CD4-positive, alpha-beta T cell treated with Interleukin-21 for 1 hour (primary cell): ENCODE data around the gene SS18.

Experiments used
- DNase-seq: peaks from one replicate; pipeline ENCODE4 v3.0.0-alpha.2; 2020

The SS18 gene

DNA sequence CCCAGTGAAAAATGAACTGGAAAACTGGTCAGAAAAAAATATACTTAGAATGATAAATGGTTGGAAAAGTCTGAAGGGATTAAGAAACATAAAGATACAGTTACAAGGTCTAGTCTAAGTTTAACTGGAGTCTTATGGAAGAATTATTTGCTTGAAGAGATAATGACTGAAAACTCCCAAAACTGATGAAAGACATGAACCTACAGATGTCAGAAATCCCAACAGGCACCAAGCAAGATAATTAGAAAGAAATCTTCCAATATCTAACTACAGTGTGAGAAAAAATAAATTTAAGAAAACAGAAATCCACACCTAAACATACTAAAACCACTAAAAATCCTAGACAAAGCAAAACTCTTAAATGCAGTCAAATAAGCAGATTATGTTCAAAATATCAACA, 19.4 kb downstream of the SS18 start:
- DNase-seq, result no peak

DNA sequence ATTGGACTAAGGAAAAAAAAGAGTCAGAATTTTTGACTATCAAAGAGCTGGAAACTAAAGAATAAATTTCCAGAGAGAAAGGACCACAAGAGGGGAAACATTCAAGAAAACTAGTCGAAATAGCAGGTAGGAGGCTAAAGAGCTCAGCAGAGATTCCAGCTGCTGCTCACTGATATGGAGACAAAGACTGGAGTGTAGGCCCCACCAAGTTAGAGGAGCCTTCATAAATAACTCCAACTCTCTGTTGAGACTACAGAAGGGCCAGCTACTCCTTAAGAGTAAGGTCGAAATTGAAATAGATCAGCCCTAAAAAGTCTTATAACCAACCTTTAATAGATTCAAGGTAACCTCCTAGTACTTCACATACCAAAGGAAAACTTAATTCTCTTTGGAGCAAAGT, 31.1 kb downstream of the SS18 start:
- no peak for DNase-seq

DNA sequence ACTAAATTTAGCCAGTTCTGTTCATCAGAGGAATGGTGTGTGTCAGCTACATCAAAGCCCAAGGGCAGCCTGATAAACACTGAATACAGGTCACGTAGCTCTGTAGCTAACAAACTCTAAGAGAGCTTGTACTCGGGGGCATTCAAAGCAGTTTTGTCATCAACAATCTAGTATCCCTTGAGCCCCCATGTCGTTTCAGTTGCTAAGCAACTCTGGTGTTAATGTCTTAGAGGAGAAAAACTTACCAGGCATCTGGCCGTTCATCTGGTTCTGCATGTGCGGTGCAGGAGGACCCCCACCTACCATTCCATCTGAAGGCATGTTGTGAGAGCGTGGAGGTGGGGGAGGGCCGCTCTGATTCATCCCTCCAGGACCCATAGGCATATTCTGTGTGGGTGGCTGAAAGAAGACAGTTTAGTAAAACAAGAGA, 33.1 kb downstream of the SS18 start:
- DNase-seq, result no peak

DNA sequence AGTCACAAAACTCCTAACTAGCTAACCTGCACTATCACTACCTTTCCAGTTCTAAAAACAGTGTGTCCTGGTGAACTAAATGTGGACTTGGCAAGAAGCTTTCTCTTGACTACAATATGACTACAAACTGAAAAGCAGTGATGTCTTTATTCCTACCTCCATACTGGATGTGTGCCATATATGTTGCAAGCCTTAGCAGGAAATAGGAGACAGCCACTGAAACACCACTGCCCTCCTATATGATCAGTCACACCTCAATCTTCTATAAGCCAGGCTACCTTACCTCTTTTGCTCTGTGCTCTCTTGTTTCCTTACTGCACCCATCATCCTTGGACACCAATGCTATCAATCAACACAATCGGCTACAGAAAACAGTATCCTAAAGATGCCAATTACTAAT, 34.1 kb downstream of the SS18 start:
- no peak for DNase-seq

DNA sequence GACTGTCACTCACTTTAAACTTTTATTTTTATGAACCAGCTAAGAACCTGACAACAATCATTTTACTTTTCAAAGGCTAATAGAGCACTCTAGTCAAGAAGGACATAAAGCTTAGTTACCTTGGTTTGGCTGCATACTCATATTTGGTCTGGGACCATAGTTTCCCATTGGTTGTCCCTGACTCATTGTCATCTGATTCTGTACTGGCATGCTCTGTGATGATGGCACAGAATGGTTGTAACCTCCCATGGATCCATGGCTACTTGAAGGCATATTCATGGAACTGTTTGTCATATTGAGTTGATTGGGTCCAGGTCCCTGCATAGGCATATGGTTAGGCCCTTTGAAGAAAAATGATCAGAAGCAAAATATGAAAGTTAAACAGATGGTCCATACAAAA, 37.9 kb downstream of the SS18 start:
- DNase-seq, result no peak

DNA sequence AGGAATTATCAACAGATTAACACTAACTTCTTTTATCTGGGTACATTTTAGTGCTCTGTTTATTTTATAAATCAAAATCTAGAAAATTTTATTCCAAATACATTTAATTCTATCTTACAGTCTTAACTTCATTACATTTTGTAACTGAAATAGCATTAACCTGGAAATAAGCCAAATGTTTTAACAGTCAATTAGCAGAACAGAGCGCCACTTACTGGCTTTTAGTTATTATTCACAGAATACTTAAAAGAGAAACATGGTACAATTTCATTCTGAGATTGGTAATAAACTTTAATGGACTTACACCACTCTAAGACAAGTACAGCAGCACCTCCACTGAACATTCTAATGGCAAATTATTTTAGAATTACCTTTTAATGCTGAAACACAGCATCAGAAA, 38.6 kb downstream of the SS18 start:
- DNase-seq, result no peak

DNA sequence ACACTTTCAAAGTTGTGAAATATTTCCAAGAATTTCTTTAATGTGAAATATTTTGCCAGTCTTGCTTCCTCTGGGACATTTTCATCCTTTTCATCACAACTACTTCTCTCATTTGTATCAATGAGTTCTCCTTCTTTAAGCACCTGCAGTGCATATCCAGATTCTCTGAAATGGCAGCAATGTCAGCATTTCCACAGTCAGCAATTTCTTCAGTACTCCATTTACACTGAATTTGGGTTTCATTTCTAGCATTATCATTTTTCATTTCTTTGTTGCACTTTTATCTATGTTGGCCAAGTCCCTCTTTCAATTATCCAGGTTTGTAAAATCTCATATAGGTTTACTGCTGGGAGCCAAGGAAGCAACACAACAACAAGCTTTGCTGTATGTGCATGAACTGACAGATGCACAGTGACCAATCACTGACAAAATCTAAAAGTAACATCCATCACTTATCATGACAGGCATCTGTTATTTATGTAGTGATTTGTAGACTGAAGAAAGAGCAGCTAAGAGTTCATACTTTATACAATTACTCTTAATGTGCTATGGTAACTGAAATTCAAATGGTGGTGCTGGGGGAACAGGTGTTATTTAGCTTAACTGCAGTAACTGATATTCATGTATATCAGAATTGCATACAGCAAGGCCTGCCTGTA, 43.9 kb downstream of the SS18 start:
- DNase-seq, result no peak

DNA sequence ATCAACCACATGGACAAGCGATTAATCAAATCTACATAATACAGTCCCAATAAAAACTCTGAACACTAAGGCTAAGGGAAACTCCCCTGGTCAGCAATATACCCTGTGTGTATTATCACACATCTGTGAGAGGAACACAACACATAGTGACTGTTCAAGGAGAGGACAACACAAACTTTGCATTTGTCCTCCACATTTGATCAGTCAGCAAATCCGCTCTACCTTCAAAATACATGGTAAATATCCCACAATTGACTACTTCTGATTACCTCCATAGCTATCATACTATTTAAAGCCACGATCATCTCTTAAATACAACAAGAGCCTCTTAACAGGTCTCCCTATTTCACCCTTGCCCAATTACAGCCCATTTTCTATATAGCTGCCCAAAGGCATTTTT, 45.6 kb downstream of the SS18 start:
- DNase-seq, result no peak

DNA sequence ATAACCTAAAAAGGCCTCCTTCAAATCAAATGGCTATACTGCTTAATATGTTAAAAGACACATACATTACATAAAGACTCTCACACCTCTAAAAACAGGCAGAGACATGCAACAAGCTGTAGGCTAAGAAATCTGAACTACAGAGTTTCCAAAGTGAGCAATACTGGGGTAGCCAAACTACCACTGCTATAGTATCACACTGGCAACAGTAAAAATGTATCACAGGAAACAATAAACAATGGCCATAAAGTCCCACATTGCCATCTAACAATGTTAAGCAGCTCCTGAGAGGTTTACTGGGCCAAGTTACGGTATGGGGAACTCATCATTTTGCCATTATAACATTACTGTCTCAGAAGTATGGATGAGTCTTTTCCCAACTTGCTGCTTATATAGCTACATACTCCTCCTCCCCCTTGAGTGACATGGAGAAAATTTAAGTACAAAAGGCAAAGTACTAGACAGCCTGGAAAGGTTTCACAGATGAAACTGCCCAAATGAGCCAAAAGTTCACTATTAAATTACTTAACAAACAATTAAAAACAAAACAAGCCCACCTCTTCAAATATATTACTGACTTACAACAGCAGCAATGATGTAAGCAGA, 50.3 kb downstream of the SS18 start:
- DNase-seq, result no peak

DNA sequence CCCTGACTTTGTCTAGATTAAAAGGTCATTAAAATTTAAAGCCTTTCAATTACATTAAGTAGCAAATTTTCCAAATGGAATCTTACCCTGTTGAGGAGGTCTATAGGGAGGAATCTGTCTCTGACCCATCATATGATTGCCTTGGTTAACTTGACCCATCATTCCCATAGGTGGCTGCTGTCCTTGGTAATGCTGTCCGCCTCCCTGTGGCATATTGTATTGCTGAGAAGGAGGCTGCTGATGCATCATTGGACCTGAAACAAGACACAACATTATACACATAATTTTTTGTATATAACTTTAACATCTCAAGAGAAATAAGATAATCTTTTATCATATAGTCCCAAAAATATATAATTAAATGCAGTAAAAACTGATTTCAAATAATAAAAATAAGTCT, 51.2 kb downstream of the SS18 start:
- no peak for DNase-seq

DNA sequence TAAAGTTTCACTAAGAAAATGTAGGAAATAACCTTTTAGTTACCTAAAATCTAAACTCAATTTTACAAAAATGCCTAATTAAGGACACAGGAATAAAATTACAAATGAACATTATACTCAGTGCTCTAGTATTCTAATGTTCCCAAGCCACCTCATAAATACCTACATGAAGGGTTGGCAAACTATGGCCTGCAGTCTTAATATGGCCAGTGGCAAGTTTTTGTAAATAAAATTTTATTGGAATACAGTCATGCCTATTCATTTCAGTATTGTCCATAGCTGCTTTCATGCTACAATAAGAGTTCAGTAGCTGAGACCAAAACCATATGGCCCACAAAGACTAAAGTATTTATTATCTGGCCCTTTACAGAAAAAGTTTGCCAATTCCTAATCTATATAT, 53.8 kb downstream of the SS18 start:
- DNase-seq, result no peak

DNA sequence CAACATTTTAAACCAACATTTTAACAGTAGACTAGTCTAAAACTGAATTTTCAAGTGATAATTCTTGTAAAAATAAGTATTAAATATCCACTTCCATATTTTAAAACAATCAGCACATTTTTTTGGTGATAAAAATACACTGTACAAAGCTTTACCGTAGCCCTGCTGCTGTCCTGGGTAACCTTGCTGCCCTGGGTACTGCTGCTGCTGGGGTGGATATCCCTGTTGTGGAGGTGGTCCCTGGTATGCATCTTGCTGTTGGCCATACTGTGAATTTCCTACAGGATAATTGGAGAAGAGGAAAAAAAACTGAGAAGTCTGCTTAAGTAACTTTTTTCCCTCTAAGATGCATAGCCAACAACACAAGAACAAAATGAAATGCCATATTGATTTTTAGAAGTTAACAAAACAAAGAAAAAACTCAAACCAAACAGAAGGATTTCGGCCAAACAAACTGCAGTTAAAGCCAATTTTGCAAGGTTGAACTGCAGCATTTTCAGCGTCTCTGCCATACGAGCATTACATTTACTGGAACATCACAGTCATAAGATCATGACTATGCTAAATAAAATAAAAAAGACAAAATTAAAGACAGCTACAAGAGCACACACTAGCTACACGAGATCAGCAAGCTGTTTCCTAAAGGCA, 55.4 kb downstream of the SS18 start:
- DNase-seq, result no peak

DNA sequence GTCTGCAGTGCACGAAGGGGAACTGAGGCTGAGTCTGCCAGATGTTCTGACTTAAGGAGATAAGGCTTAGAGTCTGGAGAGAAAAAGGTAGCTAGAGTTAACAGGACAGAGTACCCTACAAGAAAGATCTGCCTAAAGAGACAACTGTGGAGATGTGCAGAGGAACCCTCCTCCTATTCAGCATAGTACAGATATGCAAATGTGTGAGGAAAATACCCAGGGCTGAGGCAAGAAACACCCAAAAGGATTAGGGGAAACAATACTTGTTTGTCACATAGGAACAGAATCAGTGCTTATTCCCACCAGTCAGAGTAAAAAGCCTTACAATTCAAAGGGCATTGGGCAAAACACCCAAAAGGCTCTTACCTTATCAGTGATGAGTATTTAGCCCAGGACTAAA, 67.8 kb downstream of the SS18 start:
- no peak for DNase-seq

DNA sequence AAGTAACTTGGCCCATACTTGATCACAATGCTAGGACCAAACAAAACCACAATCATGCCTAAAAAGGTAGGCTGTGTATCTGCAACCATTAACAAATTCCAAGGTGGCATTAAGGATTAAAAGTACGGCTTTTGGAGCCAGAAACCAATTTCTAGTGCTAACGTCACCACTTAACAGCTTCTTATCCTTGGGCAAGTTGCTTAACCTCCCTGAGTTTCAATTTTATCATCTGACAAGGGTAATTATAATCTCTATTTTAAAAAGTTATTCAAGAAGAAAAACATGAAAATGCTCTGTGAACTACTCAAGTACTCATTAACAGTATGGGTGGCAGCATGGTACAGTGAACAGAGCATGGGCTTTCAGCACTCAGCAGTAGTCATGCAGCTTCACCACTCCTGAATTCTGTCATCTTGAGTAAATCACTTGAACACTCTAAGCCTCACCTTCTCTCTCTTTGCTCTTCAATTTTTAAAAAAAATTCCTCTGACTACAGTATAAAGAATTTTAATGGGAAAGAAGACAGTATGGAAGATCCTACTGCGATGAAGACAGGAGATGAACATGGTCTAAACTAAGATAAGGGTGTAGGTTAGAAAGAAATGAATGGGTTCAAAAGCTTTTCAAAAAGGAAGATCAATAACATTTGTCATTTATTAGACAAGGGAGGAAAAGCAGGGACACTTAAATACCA, 69.2 kb downstream of the SS18 start:
- DNase-seq, result no peak

DNA sequence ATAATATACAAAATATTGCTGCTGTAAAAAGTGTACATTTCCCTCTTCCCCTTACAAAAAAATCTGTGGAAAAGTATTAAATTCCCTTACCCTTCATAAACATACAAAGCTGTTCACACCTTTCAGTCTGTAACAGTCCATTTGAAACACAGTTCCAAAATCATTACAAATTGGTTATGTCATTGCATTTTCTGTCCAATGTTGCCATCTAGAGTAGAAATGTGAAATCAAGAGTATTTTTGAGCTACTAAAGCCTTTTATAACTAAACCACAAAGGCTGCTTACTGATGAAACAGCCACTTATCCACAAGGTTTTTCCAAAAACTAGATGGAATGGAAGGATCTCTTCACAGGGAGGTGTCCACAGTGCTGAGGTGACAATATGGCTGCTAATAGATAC, 72.5 kb downstream of the SS18 start:
- no peak for DNase-seq

DNA sequence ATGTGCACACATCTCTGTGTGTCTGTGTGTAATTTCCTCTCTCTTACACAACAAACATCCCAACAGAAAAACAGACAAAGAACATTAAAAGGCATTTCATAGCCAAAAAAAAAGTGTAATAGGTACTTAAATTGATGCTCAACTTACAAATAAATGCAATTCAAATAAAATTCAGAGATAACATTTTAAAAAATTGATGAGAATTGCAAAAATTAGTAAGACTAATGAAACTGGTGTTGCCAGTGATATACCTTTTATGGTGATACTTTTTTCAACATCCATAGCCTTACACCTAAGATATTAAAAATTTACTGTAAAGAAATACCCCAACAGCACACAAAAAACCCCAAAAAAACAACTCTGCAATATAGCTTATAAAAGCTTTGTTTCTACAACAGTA, 76.0 kb downstream of the SS18 start:
- DNase-seq, result no peak

DNA sequence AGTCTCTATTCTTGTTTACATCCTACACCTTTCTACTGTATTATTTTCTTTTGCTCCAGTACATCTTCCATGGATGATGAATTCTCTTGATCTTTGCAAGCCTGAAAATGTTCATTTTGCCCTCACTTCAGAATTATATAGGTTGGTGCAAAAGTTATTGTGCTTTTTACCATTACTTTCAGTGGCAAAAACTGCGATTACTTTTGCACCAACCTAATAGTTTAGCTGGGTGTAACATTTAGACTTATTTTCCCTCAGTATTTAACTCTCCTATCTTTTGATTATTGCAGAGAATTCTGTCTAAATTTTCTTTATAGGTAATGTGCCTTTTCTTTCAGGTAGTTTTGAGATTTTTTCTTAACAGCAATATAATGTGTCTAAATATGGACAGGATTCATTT, 81.8 kb downstream of the SS18 start:
- no peak for DNase-seq

DNA sequence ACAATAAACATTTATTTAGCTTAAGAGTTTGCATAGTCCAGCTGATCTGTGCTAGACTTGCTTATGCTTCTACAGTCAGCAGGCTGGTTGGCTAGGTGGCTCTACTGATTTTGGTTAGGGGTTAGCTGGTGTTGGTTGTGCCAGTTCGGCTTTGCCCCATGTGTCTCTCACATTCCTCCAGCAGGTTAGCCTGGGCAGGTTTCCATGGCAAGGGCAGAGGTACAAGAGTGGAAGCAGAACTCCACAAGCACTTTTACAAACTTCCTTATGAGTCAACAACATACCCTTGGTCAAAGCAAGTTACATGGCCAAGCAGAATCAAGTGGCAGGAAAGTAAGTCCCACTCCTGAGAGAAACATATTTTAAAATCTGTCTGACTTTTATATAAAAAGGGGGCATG, 82.3 kb downstream of the SS18 start:
- DNase-seq, result no peak

DNA sequence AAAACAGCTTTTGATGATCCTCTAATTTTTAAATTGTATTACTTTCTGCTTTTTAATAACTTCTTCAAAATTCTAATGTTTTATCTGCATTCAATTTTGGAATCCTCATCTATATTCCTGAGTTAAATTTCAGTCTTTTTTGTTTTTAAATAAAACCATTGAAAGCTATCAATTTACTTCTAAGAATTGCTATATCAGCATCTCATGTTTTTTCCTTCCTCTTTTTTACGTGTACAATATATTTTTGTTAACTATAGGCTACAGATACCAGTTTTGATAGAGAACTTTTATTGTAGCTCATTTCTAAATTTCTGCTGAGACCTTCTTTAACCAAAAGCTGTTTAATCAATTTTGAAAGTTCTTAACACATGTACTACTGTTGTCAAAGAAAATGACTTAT, 84.5 kb downstream of the SS18 start:
- DNase-seq, result no peak

DNA sequence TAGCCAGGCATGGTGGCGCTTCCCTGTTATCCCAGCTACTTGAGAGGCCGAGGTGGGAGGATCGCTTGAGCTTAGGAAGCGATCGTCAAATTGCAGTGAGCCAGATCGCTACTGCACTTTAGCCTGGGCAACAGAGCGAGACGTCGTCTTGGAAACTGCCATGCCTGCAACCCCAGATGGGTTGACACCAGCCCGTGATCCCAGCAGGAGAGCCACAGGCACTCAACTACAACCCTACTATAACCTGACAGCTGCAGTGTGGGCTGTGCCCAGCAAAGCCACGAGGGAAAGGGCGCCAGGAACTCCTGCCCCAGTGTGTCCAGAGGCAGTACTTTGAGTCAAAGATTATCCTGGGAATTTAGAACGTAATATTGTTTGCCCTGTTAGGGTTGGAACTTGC, 85.6 kb downstream of the SS18 start:
- DNase-seq, result no peak

DNA sequence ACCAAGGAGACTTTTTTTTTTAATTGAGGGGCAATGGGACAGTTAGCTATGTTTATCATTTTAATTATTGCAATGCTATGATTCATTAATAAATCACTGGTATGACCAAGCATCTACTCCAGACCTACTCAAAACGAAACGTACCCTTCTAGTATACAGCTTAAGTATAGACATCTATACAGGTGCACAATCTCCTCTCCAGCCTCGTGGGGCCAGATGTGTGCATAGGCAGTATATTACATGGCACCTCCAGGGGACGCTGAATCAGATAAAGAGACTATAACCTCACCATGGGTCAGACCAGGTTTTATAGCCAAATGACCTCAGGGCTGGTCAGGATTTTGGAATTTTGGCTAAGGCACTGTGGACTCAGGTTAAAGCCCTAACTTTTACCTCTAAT, 86.6 kb downstream of the SS18 start:
- DNase-seq, result no peak

DNA sequence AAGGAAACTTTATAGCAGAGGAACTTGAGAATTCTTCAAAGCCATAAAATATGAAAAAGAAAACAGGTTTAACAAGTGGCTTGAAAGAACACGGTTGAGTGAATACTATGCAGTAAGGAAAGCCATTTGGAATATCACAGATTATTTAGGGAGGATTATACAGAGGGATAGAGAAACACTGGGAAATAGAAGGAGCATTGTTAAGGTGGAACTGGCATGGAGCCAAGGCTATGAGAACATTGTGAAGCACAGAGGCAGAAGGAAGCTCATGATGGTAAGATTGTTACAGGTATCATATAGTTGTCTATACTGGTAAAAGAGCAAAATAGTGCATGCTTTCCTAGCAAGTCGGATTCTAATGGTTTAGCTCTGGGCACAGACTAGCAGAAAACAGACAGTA, 87.1 kb downstream of the SS18 start:
- no peak for DNase-seq

DNA sequence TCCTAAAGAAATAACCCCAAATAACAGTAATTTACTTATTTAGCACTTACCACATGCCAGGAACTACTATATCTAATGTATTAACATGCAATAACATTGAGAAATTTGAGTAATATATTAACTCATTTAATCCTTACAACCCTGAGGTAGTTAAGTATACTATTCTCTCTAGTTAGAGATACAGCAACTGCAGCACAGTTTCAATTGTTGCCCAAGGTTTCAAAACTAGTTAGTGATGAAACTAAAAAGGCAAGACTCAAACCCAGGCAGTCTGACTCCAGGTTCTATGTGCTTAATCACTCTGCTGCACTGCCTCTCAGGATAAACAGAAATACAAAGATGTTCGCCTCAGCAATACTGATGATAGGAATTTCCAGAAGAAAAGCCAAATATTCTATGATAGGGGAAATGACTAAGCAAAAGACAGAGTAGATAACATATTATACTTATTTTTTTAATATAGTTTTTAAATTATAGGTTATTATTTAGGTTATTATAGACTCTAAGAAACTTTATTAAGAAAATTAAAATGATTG, 88.0 kb downstream of the SS18 start:
- DNase-seq, result no peak

DNA sequence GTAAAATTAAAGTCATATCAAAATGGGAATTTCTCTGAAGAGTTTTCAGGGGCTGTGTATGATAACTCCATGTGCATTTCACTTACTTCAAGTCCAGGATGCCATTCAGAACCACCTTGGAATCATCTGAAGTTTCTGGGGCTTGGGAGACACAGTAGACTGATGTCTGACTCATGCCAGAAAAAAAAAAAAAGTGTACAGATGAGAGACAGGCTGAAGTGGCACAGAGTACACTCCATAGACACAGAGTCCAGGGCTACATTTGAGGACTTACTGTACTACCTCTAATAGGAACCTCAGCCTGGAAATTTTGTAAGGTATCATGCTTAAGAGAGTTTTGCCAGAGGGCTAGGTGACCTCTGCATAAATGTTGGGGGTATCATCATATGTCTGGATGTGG, 92.0 kb downstream of the SS18 start:
- DNase-seq, result no peak
